Measurements from ENCODE around the gene PTPRD.

The PTPRD gene

GRCh38 chr9:8457816-8458215 lies 2155.0 kb downstream of the PTPRD start:
- DNase-seq, result no peak

DNA sequence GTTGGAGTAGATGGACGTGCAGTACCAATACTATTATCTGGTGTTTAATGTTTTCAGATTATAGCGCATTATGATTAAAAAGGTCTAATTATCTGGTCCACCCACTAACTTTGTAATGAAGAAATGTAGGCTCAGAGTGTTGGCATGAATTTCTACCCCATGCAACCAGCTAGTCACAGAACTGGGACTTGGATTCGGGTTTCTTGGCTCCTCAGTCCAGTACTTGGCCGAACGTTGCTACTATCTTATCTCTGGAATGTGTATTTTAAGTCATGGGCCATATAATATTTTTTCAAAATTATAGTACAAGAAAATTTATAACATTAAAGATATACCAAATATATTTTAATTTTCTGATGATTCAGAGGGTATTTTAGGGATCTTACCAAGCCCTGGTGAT lies 2155.7 kb downstream of the PTPRD start:
- no peak for DNase-seq

DNA sequence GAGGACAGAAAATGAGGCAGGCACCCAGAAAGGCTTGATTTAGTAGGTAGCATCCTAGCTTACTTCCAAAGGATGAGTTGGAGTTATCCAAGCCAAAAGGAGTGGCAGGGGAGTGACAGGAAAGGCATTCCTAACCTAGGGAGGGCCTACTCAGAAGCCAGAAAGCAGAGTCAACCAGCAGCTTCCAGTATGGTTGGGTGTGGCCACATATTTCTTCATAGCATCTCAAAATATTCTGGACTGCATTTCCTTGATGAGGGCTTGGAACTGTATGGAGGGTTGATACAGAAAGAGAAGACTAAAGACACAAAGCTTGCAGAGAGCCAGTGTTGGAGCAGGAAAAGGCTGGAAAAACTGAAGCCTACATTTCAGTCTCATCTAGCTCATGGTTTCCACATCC lies 2156.5 kb downstream of the PTPRD start:
- DNase-seq, result no peak

DNA sequence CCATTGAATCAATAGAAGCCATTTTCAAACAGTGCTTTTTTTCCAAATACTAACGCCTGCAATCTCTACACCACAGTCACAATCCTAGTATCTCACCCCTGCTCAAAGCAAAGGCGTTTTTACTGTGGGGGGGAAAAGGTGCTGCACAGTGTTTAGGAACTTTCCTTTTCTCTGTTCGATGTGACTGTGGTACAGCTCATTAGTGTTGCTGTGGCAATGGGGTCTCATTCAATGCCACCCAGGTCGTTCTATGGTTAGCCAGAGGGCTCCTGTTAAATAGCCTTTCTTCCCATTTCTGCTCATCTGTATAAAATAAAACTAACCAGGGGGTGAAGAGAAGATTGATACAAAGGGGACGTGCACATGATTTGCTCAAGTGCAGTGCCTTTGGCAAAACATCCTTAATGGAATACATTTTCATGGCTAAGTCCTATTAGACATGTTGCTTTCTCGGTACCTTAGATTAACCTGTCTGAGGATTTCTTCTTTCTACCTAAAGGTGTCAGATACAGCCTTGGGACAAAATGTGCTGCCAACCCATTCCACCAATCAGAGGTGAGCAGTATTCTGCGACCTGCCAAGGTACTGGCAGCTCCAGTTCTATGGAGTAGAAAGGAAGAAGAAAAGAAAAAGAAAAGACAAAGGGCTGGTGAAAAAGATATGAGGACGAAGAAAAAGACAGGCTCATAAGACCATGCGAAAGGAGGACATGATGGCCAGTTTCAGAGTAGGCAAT lies 2161.8 kb downstream of the PTPRD start:
- DNase-seq, result no peak

DNA sequence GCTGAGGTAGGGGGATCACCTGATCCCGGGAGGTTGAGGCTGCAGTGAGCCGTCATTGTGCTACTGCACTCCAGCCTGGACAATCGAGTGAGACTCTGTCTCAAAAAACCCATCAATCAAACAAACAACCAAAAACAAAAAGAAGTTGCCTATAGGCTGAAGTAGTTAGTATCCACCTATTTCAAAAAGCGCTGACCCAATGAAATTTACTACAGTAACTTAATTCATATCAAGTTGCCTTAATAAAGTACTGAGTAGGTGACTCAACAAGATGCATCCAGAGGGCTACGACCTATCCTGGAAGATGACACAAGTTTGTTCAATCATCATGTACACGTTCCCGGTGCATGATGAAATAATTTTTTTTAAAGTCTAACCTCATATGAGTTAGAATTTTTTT lies 2164.6 kb downstream of the PTPRD start:
- DNase-seq, result no peak

- no peak for DNase-seq
These were observed 2165.2 kb downstream of the PTPRD start for GRCh38 chr9:8447601-8448000.

GRCh38 chr9:8437876-8438275 lies 2174.9 kb downstream of the PTPRD start:
- no peak for DNase-seq

DNA sequence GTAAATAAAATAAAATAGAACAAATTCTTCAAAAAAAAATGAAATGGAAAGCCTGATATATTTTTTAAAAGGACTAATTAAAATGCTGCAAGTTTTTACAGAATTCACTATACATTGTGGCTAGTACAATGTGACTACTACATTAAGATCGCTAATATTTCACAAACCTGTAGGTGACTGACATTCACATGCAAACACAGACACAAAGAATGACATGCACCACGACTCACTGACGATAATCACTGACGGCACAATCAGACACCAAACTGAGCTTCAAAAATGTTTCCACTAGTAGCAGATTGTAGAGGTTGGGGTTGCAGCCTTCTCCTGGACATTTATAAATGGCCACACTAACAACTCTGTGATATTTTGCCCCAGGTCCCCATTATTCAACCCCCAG lies 2175.5 kb downstream of the PTPRD start:
- no peak for DNase-seq

DNA sequence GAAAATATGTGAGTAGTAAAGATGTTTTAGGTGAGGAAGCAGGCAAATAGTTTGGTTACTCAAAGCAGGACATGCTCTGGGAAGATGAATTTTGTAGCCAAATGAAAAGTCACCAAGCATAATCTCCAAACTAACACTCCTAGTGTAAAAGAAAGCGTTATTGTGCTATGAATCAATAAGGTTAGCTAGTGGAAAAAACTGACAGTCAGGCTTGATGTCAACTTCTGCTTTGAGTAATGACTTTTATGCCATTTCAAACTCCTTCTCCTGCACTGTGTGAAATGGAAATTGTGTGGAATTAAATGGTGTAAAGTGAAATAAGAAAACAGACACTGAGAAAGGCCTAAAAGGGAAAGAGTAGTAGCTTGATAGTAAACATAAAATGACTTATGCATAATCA lies 2176.0 kb downstream of the PTPRD start:
- no peak for DNase-seq

DNA sequence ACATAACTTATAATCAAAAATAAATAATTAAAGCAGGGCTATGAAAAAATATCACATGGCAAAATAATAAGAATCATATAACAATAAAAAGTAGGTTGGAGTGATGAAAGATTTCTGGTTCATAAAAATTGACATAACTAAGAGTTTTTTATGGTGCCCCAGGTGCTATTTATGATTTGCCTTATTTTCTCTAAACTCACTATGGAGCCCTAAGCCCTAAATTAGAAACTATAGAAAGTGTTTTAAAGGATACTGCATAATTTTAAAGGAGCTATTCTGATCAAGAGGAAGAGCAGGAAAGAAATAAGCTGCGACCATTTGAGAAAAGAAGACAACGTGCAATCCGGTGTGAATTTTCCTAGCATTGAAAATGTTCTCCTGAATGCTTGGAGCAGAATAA lies 2178.2 kb downstream of the PTPRD start:
- no peak for DNase-seq

- no peak for DNase-seq
These were observed 2180.6 kb downstream of the PTPRD start for GRCh38 chr9:8432224-8432623.

- no peak for DNase-seq
These were observed 2181.3 kb downstream of the PTPRD start for GRCh38 chr9:8431505-8431904.

GRCh38 chr9:8430945-8431344 lies 2181.9 kb downstream of the PTPRD start:
- no peak for DNase-seq

GRCh38 chr9:8429768-8430167 lies 2183.0 kb downstream of the PTPRD start:
- DNase-seq, result no peak

- no peak for DNase-seq
These were observed 2183.6 kb downstream of the PTPRD start for GRCh38 chr9:8429157-8429556.

DNA sequence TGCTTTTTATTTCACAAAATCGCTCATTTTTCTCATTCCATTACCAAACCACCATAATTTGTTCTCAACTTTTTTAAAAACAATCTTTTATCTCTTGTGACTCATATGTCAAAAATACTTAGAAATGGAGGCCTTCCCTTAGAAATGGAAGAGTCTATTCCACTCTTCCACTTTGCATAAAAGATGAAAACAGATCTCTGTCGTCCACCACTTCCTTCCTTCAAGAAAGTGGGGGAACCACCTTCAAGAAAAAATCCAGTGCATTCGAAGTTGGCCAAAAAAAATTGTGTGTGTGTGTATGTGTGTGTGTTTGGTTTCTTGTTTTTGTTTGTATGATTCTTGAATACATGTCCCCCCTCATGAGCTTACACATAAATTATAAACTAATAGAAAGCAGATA lies 2184.4 kb downstream of the PTPRD start:
- DNase-seq, result no peak

- DNase-seq, result no peak
These were observed 2187.9 kb downstream of the PTPRD start for GRCh38 chr9:8424786-8425410.

GRCh38 chr9:8420416-8420815 lies 2192.4 kb downstream of the PTPRD start:
- DNase-seq, result no peak

GRCh38 chr9:8419596-8420275 lies 2193.1 kb downstream of the PTPRD start:
- no peak for DNase-seq

DNA sequence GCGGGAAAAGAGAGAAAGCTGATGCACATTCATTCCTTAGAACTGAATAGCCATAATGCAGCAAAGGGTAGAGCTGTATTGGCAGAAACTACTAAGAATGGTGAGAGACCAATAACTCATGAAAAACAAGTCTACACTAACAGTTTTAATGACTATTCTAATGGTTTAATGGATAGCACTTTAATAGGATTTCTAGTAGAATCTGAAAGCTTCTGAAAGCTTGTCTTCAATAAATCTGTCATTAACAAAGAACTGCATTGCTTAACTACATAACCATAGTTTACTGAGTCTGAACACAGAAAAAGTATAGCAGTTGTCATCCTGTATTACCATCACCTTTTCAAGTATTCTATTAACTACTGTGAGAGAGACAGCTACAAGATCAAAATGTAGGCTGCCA lies 2195.5 kb downstream of the PTPRD start:
- no peak for DNase-seq

GRCh38 chr9:8412327-8412726 lies 2200.5 kb downstream of the PTPRD start:
- DNase-seq, result no peak

- DNase-seq, result no peak
These were observed 2204.1 kb downstream of the PTPRD start for GRCh38 chr9:8408575-8409190.
